HG03520 (cell line): ENCODE measurements around the gene GRK5.
"Not testable (repeated sequence)": the region's sequence is repeated elsewhere in the genome, so short reads cannot be mapped to it uniquely, and the experiment has no call there.

Experiments
- ATAC-seq: cut with Tn5 transposase; IDR thresholded peaks from one replicate; pipeline ENCODE4 v1.9.1; 2021; ENCODE audit warnings: mild to moderate bottlenecking, moderate library complexity; ENCODE audit not compliant: unreplicated experiment

The GRK5 gene

DNA sequence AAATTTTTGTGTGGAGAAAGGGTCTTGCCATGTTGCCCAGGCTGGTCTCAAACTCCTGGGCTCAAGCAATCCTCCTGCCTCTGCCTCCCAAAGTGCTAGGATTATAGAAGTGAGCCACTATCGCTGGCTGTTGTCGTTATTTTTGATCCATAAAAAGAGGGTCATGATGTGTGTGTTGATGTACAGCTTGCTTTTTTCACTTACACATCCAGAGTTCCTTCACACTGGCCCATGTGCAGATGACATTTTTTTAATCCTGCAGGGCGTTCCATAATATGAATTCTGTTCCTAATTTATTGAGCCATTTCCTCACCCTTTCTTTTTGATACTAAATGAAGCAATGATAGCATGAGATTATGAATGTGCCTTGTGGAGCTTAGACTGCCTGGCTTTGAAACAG lies 40.8 kb downstream of the GRK5 start:
- no peak for ATAC-seq

DNA sequence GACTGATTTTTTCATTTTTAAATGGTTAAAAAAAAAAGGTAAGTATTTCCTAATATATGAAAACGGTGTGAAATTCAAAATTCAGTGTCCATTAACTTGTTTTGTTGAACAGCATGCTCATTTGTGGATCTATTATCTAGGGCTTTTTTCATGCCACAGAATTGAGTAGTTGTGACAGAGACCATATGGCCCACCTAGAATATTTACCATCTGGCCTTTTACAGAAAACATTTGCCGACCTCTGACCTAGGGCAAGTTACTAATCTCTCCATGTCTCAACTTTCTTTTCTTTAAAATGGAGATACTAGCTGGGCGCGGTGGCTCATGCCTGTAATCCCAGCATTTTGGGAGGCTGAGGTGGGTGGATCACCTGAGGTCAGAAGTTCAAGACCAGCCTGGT lies 41.3 kb downstream of the GRK5 start:
- no peak for ATAC-seq

DNA sequence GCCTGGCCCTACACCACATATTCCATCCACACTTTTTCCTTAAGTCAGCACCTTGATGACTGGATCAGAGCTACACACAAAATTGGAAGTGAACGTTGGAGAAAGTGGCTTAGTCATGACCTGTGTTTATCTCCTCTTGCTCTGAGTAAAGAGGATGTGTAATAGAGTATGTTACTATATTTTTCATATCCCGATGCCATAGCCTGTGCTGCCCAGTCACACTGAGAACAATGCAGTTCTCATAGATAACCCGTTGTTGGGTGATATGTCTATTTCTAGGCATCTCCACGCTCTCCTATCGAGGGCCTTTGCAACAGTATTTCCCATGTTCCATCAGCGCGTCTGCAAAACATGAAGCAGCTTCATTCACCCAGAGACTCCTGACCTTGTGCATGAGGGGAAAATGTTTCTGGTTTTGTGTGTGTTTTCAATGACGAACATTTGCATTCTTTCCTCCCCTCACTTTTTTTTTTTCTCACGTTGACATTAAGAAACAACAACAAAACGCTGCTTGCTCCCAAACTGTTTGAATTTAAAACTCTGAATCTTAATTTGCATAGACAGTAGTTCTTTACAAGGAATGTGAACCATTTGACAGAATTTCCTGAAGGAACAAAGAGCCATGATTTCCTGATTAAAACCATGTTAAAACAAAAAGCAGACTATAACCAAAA lies 43.4 kb downstream of the GRK5 start:
- no peak for ATAC-seq

DNA sequence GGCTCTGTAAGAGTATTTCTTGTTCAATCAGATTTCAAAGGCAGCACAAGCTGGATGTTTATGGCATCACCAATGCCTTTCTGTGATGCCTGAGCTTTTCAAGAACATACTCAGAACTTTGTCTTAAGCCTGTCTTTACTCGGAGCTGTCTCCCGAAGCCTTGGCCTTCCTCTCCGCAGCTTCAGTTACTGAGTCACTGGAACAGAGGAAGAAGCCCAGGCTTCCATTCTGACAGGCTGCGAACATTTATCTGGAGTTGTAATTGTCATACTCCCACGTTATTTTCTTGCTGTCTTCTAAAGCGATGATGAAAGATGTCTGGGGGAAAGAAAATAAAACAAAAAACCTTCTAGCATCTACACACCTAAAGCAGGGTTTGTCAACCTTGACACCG lies 43.9 kb downstream of the GRK5 start:
- no peak for ATAC-seq

DNA sequence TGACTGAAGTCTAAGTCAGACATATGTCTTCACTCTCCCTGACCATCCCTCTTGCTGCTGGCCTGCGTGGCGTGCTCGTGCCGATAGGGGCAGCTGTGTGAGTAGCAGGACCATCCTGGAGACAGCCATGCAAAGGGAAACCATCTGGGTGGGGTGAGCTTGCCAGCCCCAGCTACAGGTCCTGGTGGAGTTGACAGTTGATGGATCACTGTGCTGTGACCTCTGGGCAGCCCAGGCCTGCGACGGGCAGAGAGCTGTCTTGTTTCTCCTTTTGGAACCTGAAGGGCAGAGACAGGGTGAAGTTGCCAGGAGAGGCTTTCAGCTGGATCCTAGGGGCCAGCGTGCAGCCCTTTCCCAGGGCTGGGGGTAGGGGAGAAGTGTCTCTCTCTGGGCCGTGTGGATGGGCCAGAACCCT lies 44.7 kb downstream of the GRK5 start:
- no peak for ATAC-seq

DNA sequence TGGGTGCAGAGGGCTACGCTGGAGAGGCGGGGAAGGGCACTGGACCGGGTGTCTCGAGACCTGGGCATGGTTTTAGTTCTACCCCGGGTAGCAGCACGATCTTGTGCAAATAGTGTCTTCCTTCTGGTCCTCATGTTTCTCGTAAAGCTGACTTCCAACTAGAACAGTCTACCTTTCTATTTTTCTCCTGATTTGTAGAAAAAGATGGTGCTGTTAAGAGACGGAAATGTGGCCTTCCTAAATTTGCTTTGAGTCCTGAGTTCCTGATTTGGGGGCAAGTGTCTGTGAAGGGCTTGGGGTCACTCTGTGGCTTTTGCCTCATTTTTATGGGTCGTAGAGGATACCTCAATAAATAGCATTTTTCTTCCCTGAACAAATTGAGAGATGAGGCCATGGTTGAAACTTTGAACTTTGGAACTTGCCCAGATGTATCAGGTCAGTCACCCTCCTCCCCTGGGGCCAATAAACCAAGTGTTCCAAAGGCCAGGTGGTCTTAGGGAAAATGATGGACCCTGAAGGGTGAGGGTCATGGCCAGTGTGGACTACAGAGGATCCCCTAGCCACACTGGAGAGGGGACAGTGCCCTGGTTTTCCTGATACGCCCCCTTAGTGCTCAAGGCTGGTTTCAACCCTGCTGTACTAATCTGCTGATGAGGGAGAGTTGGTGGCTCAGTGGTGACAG lies 45.2 kb downstream of the GRK5 start:
- ATAC-seq = no peak

DNA sequence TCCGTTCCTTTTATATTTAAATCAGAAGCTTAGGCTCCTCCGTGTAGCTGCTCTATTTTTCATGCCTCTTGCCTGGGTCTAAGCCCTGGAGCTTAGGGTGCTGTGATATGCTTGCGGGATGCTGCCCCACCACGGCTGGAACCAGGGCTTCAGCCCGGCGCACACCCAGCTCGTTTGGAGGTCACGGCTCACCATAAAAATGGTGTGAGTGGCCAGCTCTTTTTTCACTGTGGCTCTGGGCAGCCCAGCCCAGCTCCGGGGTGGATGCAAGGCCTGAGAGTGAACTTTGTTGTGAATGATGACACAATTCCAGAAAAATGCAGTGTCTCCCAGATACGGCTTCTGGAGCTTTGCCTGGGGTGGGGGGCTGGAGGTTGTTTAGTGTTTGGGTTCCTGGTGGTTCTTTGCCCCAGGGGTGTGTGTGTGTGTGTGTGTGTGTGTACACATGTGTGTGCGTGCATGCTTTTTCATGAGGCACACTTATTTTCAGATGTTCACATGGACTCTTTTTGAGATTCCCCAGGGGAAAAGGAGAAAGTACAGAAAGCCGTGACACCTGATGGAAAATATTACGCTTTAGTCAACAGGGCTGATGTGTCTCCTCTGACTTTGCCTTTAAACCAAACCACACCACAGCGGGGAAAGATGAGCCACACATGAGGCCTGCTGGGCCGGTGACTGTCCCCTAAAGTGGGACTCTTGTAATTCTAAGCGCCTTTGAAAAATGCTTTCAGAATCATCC lies 46.2 kb downstream of the GRK5 start:
- no peak for ATAC-seq

DNA sequence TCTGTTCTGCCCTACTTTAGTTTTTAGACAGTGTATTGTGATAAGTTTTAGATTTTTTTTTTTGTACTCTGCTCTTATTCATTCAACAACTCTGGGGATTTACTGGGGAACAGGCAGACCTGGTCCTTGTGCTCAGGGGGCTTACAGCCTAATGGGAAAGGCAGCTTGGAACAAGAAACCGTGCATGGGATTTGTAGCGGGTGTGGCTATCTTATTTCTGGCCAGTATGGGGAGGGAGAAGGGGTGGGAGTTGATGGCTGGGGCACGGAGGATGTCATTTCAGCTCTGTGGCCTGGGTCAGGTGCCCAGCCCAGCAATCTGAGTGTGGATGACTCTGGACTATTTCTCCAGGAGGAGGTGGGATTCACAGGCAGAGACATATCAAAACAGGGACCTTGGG lies 47.0 kb downstream of the GRK5 start:
- no peak for ATAC-seq

DNA sequence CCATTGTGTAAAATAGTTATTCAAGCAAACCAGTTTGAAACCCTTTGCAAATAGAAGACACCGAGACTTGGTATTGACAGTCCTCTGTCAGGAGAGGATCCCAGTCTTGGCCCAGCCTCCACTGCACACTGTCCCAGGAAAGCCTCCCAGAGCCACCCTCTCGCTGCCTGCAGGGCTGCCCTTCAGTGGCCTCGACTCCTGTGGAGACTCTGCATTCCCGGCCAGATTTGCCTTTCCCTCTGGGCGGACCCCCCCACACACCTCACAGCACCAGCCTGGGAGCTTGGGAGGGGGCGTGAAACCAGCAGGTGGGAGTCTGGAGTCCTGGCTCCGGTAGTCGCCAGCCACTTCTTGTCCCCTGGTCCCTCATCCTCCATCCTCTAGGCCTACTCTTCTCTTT lies 48.7 kb downstream of the GRK5 start:
- ATAC-seq = no peak

DNA sequence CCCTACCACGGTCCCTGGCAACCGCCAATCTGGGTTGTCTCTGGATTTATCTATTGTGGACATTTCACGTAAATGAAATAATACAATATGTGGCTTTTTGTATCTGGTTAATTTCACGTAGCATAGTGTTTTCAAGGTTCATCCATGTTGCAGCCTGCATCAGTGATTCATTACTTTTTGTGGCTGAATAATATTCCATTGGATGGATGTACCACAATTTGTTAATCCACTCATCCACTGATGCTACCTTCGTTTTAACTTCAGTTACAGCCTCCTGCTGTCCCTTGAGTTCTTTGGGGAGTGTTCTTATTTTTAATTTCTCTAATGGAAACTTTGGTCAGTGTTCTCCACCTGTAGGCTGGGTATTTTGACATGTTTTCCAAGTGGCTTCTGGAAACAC lies 49.5 kb downstream of the GRK5 start:
- ATAC-seq = no peak

DNA sequence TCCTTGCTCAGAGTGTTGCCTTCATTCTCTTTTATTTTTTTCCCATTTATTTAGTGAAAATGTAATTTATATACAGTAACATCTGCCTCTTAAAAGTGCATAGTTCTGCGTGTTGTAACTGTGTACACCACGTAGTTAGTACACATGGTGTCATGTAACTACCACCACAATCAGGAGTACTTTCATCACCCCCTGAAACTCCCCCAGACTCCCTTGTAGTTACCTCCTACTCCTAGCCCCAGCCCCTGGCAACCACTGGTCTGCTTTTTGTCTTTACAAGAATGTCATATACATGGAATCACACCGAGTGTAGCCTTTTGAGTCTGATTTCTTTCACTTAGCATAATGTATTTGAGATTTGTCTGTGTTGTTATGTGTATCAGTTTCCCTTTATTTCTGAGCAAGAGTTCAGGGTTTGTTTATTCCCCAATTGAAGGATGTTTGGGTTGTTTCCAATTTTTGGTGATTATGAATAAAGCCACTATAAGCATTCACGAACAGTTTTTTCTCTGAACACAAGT lies 50.6 kb downstream of the GRK5 start:
- no peak for ATAC-seq

DNA sequence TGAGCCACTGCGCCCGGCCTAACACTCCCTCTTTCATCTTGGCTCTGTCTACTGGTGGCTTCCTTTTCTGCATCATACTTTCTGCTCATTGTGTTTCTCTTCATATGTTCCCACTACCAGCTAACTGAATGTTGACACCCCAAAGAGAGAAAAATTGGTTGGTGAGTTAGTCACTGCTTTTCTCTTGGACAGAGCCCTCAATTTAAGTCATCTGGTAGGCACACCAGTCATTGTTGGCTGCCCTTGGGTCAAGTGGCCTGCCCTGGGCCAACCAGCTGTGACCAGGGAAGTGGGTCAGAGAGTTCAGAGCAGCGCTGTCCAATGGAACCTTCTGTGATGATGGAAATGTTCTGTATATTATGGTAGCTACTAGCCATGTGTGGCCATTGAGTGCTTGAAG lies 52.0 kb downstream of the GRK5 start:
- ATAC-seq = no peak

DNA sequence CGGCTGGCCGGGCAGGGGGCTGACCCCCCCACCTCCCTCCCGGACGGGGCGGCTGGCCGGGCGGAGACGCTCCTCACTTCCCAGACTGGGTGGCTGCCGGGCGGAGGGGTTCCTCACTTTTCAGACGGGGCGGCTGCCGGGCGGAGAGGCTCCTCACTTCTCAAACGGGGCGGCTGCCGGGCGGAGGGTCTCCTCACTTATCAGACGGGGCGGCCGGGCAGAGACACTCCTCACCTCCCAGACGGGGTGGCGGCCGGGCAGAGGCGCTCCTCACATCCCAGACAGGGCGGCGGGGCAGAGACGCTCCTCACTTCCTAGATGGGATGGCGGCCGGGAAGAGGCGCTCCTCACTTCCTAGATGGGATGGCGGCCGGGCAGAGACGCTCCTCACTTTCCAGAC lies 53.6 kb downstream of the GRK5 start:
- ATAC-seq = not testable (repeated sequence)

DNA sequence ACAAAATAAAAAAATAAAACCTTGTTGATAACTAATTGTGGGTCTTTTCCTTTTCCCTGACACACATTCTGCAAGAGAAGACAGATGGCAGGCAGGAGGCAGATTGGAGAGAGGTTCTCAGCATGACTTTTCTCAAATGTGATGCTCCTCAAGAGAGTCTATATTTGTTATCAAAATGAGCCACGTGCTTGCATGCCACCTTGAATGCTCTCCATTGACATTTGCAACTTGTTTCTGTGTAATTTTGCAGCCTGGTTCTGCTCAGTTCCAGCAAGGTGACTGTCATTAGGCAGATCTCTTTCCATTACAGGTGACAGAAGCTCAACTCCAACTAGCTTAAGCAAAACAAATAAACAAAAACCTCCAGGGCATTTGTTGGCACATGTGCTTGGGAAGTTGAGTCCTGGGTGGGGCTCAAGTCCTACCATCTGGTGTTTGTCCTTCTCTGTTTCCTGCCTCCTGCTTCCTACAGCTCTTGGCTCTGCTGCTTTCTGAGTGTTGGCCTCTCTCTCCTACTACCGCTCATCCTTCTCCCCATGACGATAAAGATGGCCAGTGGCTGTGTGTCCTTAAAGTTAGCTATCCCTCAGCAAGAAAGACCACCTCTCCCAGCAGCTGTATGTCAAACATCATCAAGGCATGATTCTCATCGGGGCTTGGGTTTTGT lies 56.7 kb downstream of the GRK5 start:
- ATAC-seq = no peak

DNA sequence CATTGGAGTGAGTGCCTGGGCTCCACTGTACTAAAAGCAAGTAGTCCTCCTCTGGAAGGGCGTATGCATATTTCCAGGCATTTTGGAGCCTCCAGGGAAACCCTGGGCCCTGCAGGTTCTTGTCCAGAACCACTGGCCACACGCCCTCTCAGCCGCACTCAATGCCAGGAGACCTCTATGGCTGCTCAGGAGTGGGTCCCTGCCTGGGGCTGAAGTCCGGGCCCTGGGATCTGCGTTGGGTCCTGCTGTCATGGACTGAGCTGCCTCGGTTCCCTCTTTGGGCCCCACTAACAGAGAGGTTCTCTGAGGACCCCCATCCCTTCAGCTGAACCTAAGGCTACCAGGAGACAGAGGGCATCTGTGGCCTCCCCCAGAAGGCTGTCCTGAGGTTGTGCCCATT lies 58.3 kb downstream of the GRK5 start:
- ATAC-seq = no peak

DNA sequence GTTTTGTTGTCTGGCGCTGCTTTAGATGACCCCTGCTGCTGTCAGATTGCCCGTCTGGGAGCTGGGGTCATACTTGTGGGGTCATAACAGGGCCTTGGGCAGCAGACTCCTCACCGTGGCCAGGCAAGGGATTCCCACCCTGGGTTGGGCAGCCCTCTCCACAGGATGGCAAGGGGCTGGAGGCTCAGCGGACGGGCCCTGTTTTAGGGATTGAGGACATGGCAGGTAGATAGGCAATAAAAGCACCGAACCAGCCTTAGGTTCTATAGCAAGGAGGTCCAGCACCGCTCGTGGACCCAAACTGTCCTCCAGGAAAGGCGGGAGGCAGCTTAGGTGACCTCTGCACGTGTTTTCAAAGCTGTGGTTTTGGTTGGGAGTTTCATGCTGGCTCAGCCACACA lies 60.0 kb downstream of the GRK5 start:
- ATAC-seq = no peak

DNA sequence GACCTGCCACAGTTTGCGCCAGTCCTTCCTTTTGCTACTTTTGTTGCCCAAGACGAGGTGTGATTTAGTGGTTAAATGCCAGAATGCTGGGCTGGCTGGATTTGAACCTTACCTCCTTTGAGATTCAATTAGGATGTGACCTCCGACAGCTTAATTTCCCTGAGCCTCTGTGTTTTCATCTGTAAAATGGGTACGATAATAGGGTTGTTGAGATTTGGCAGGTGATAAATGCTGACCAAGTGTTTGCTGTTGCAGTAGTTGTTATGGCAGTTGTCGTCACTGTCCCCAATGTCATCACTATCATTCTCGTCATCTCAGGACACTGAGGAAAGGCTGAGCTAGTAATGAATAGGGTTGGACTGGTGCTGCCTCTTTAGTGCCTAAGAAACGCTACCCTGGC lies 61.1 kb downstream of the GRK5 start:
- no peak for ATAC-seq

DNA sequence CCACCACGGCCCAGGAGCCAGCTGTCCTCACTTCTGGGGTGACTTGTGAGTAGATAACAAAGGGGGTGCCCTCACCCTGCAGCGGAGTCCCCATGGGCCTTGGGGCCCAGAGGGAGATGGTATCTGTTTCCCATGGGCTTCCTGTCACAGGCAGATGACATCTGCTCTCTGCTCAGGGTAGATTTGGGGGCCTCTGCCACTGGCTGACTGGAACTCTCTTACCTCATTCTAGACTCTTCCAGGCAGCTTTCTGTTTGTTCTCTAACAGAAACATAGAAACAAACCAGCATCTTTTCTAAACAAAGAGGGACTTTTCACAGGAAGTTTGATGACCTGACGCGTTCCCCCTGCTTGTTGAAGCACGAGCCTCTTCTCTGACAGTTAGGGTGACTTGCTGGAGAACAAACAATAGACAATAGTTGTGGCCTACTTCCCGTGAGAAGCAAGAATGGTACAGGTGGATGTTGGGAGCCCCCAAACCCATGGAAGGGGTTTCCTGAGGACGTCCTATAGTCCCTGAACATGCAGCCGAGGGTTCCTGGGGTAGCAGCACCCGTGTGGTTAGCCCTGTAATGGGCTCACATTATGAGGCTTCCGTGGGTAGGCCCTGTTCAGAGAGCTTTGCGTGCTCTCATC lies 61.6 kb downstream of the GRK5 start:
- peak; percentile 87 for ATAC-seq

DNA sequence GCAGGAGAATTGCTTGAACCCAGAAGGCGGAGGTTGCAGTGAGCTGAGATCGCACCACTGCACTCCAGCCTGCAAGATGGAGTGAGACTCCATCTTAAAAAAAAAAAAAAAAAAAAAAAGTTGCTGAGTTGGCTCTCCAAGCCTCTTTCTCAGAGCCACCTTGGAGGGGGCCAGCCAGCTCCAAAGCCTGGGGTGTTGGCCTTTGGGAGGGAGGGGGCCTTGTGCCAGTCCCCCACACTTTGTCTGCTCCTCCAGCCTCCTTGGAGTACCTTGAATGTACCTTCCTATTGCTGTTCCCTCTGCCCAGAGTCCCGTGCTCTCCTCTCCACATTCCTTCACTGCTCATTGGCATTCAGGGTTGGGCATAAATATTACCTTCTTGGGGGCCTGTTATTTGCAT lies 62.4 kb downstream of the GRK5 start:
- no peak for ATAC-seq

DNA sequence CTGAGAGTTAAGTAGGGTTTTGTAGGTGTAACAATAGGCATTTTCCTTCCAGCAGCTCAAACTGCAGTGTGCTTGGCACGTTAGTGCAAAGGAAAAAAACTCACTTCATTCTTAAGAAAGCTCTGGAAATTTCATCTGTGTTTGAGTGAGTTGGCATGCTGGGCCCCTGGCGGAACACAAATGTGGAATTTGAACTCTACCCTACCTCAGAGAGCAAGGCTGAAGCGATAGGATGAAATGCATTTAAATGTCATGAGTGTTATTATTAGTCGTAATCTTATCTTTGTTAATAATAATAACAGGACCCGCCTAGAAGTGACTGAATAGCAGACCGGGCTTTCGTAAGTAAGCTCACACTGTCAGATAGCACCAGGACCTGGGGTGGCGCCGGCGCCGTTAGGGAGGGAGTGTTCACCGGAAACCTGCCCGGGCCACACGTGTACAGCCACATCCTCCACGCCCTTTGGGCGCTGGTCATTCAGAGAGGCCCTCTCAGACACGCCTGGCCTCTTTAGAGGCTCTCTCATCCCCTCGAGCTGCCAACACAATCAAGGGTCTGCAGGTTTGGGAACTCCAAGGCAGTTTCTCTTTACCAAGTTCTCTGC lies 63.5 kb downstream of the GRK5 start:
- ATAC-seq = no peak

DNA sequence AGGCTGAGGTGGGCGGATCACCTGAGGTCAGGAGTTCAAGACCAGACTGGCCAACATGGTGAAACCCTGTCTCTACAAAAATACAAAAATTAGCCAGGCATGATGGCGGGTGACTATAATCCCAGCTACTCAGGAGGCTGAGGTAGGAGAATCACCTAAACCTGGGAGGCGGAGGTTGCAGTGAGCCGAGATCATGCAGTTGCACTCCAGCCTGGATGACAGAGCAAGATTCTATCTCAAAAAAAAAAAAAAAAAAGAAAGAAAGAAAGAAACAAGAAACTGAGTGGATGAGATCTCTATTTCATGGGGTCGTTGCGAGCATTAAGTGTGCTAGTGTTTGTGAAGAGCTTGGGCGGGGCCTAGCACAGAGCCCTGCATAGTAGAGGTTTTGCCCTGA lies 65.0 kb downstream of the GRK5 start:
- ATAC-seq = not testable (repeated sequence)
